Testis (tissue), 2 donors: ENCODE data around the gene GATA1.

Experiments
- CTCF ChIP-seq, 3 experiments: fragments of 450-650 bp in 2 of 3; fragments of 200-600 bp in 1 of 3; sonication (generic) in 1 of 3; IDR thresholded peaks; one replicate each; pipeline ENCODE4 v1.5.1; 2016 to 2019; ENCODE audit warnings: antibody characterized with exemption in 3 of 3, mild to moderate bottlenecking in 2 of 3, moderate library complexity in 1 of 3
- POLR2A ChIP-seq: fragments of 450-650 bp; IDR thresholded peaks from one replicate; pipeline ENCODE4 v1.6.1; 2017; ENCODE audit warnings: antibody characterized with exemption, mild to moderate bottlenecking, moderate library complexity

GRCh38 chrX:48806081-48806480 is 19.7 kb downstream of the GATA1 start:
- no peak for TF ChIP-seq CTCF (IDR thresholded peaks at IDR 0.05)
- TF ChIP-seq POLR2A = no peak
